ENCODE measurements around the gene CNTN6. TPM values are rescaled to one million over a fixed set of nuclear protein-coding genes. Genes with fewer than 3 reads are reported as not detected.

CNTN6 gene
- total and polyA plus RNA-seq, 2 of the 13 experiments (the other 11 are each of a cell fraction or from before 2014, with no cell fraction given), result not detected

- no peak for FAIRE-seq
- H3K9me3 ChIP-seq (ENCODE audit: low read length), result peaks cover 84% of the 10 kb centered on the region
- no peak for ATAC-seq
- H3K4me2 ChIP-seq (ENCODE audit: low read depth, low read length), result no peak overlapping the region
- H3K4me3 ChIP-seq (replicated peaks in 1 of 3; ENCODE audit: insufficient read depth in 1 of 3, low read depth in 2 of 3, low read length in 3 of 3), result no peak overlapping the region
- ChIA-PET CTCF (ENCODE audit: low intra/inter-chr PET ratio, low total read pairs) (no interaction called here), POLR2A (no interaction called here)
- 3% methylated on average over 6 of the region's 6 CpGs for WGBS (ENCODE audit: low lambda C conversion rate)
- H3K27me3 ChIP-seq (ENCODE audit: control insufficient read depth in 1 of 2, insufficient read depth in 2 of 2, low read length in 2 of 2), result no peaks in the 10 kb centered on the region
- TF ChIP-seq ZNF660 (CRISPR knock-in tag; IDR thresholded peaks at IDR 0.05; ENCODE audit: borderline replicate concordance, low read depth) (no peak), SATB2 (CRISPR knock-in tag; IDR thresholded peaks at IDR 0.05) (no peak), ZFP62 (CRISPR knock-in tag; IDR thresholded peaks at IDR 0.05) (no peak), ZNF792 (CRISPR knock-in tag; IDR thresholded peaks at IDR 0.05) (no peak), IRF1 (CRISPR knock-in tag; IDR thresholded peaks at IDR 0.05; ENCODE audit: low read depth) (no peak), ZNF225 (CRISPR knock-in tag; IDR thresholded peaks at IDR 0.05) (no peak), NFKBIZ (CRISPR knock-in tag; IDR thresholded peaks at IDR 0.05) (no peak), GMEB2 (CRISPR knock-in tag; IDR thresholded peaks at IDR 0.05; ENCODE audit: low read depth) (no peak), HOXA9 (CRISPR knock-in tag; IDR thresholded peaks at IDR 0.05; ENCODE audit: borderline replicate concordance) (no peak), POGZ (CRISPR knock-in tag; IDR thresholded peaks at IDR 0.05) (no peak), NR1H2 (CRISPR knock-in tag; IDR thresholded peaks at IDR 0.05; ENCODE audit: borderline replicate concordance, low read depth) (no peak), PAF1 (CRISPR knock-in tag; IDR thresholded peaks at IDR 0.05) (no peak), SAFB2 (CRISPR knock-in tag; IDR thresholded peaks at IDR 0.05; ENCODE audit: borderline replicate concordance, low read depth) (no peak), CC2D1A (CRISPR knock-in tag; IDR thresholded peaks at IDR 0.05) (no peak), STAG1 (CRISPR knock-in tag; IDR thresholded peaks at IDR 0.05) (no peak), ZNF563 (CRISPR knock-in tag; IDR thresholded peaks at IDR 0.05) (no peak)
- no peak for DNase-seq (ENCODE audit: low spot score)
- no peak overlapping the region for H3K27ac ChIP-seq (ENCODE audit: extremely low read length, insufficient read depth, low read length)
- in situ Hi-C loops (cut with HindIII; ENCODE audit: extremely low pct_ligation_motif_present, low pct_unique_long_range_greater_than_20kb), result no loop called here
- H2AFZ ChIP-seq (ENCODE audit: low read length), result no peak overlapping the region
- no peaks in the 10 kb centered on the region for H3K36me3 ChIP-seq (replicated peaks in 1 of 2; ENCODE audit: control insufficient read depth in 1 of 2, insufficient read depth in 2 of 2, low read length in 2 of 2)
- H3K4me1 ChIP-seq (ENCODE audit: insufficient read depth, low read length), result no peaks in the 10 kb centered on the region
- BruUV-seq (replicated peaks), result no TSS peak
- H3K79me2 ChIP-seq (ENCODE audit: insufficient read depth, low read length), result no peaks in the 10 kb centered on the region
- intact Hi-C loops (cut with micrococcal nuclease; ENCODE audit: unreplicated experiment), result no loop called here
- no peak overlapping the region for H3K9ac ChIP-seq (ENCODE audit: insufficient read depth, low read depth, low read length)
- H4K20me1 ChIP-seq (ENCODE audit: insufficient read depth, low read length), result no peaks in the 10 kb centered on the region
Measured at GRCh38 chr3:1093217-1093616, 393 bp downstream of the CNTN6 start.
